Loucy (cell line): ENCODE data around the gene UGT1A9.

ENCODE experiments used
- CTCF ChIP-seq: fragments of 200-600 bp; sonication (generic); conservative IDR thresholded peaks from 2 replicates; pipeline ENCODE4 v1.5.1; 2014; ENCODE audit warnings: mild to moderate bottlenecking, antibody characterized with exemption, low read length
- EZH2phosphoT487 ChIP-seq: fragments of 200-600 bp; IDR thresholded peaks from 2 replicates; pipeline ENCODE4 v1.6.1; 2018; ENCODE audit warnings: antibody characterized with exemption, mild to moderate bottlenecking, moderate library complexity, borderline replicate concordance

DNA sequence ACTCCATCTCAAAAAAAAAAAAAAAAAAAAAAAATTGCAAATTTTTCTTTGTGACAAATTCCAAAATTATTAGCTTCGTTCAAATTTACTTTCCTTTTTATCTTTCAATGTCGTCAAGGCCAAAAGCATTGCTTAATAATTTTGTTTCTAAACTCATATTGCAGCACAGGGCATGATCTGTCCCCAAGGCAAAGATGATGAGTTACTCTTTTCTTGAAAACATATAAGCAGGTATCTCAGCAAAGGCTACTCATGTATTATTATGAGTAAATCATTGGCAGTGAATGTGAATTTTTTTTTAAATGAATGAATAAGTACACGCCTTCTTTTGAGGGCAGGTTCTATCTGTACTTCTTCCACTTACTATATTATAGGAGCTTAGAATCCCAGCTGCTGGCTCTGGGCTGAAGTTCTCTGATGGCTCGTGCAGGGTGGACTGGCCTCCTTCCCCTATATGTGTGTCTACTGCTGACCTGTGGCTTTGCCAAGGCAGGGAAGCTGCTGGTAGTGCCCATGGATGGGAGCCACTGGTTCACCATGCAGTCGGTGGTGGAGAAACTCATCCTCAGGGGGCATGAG is 9.9 kb downstream of the UGT1A9 start, which contains the start of gene UGT1A7:
- TF ChIP-seq CTCF (no peak), EZH2phosphoT487 (no peak)
